HL-60 (cell line): Measurements from ENCODE around the gene SLC4A5.

Experiments
- DNase-seq, 2 experiments: peaks; one replicate each; pipeline ENCODE4 v3.0.0-alpha.2; 2010 to 2020; ENCODE audit warnings: low read depth in 1 of 2, low spot score in 1 of 2
- H3K27ac ChIP-seq: fragments of 250-450 bp; sonication (Bioruptor Pico); replicated peaks from 2 replicates; pipeline ENCODE4 v1.5.1; 2020; ENCODE audit warnings: mild to moderate bottlenecking, moderate library complexity
- H3K27me3 ChIP-seq: fragments of 250-450 bp; sonication (Bioruptor Pico); 2 replicates; pipeline ENCODE4 v1.5.1; 2021; ENCODE audit warnings: mild to moderate bottlenecking, moderate library complexity; ENCODE audit not compliant: insufficient read depth, poor library complexity, severe bottlenecking
- H3K4me3 ChIP-seq: replicated peaks from 2 replicates; pipeline ENCODE4 v1.5.1; 2011; ENCODE audit warnings: mild to moderate bottlenecking, control low read depth, low read length; ENCODE audit not compliant: insufficient read depth
- GABPA ChIP-seq: IDR thresholded peaks from 2 replicates; pipeline ENCODE4 v1.6.1; 2012; ENCODE audit warnings: low read depth
- POLR2AphosphoS5 ChIP-seq: IDR thresholded peaks from 2 replicates; pipeline ENCODE4 v1.6.1; 2012; ENCODE audit warnings: low read depth
- REST ChIP-seq: IDR thresholded peaks from 2 replicates; pipeline ENCODE4 v1.6.1; 2012; ENCODE audit warnings: low read depth; ENCODE audit not compliant: insufficient replicate concordance
- SPI1 ChIP-seq: IDR thresholded peaks from 2 replicates; pipeline ENCODE4 v1.6.1; 2012; ENCODE audit warnings: low read depth, mild to moderate bottlenecking, borderline replicate concordance
- TF ChIP-seq, protein P1 (sequence below): IDR thresholded peaks from one replicate; pipeline ENCODE4 v1.5.1; 2011; ENCODE audit warnings: low read length, control low read depth, inconsistent platforms; ENCODE audit not compliant: insufficient read depth

SLC4A5 gene

GRCh38 chr2:74332550-74333174 is 10.6 kb downstream of the SLC4A5 start:
- Histone ChIP-seq H3K27me3 (no peaks in the 10 kb centered on the region), H3K4me3 (no peak overlapping the region), H3K27ac (no peak overlapping the region)
- DNase-seq: no peak
- TF ChIP-seq, protein P1, sequence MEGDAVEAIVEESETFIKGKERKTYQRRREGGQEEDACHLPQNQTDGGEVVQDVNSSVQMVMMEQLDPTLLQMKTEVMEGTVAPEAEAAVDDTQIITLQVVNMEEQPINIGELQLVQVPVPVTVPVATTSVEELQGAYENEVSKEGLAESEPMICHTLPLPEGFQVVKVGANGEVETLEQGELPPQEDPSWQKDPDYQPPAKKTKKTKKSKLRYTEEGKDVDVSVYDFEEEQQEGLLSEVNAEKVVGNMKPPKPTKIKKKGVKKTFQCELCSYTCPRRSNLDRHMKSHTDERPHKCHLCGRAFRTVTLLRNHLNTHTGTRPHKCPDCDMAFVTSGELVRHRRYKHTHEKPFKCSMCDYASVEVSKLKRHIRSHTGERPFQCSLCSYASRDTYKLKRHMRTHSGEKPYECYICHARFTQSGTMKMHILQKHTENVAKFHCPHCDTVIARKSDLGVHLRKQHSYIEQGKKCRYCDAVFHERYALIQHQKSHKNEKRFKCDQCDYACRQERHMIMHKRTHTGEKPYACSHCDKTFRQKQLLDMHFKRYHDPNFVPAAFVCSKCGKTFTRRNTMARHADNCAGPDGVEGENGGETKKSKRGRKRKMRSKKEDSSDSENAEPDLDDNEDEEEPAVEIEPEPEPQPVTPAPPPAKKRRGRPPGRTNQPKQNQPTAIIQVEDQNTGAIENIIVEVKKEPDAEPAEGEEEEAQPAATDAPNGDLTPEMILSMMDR: no peak
- no peak for TF ChIP-seq REST

- Histone ChIP-seq H3K27ac (no peak overlapping the region), H3K4me3 (no peak overlapping the region), H3K27me3 (peaks cover 3% of the 10 kb centered on the region)
- DNase-seq: no peak
- TF ChIP-seq GABPA: no peak
- TF ChIP-seq, protein P1: no peak
- TF ChIP-seq POLR2AphosphoS5: no peak
- TF ChIP-seq SPI1: no peak
- TF ChIP-seq REST: no peak
Observed at GRCh38 chr2:74328573-74328972, 14.6 kb downstream of the SLC4A5 start.

DNA sequence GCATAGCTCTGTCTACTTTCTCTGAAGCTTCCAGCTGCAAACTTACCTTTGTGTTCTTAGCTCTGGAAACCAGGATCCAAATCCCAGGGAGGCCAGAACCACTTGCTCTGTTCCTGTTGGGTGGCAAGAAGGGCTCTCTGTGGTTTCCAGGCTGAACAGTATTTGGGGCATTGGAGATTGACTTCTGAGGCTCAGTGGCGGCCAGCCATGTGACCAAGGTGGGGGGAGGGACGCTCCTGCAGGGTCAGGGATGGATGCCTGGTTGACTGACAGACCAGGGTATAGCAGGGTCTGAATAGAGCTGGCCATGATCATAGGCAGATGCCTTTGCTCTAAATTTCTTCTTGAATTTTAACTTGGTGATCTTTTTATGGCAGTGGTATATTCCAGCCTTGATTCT is 15.1 kb downstream of the SLC4A5 start:
- no peak for DNase-seq
- Histone ChIP-seq H3K4me3 (no peak overlapping the region), H3K27ac (no peak overlapping the region), H3K27me3 (peaks cover 3% of the 10 kb centered on the region)
- TF ChIP-seq POLR2AphosphoS5: no peak

DNA sequence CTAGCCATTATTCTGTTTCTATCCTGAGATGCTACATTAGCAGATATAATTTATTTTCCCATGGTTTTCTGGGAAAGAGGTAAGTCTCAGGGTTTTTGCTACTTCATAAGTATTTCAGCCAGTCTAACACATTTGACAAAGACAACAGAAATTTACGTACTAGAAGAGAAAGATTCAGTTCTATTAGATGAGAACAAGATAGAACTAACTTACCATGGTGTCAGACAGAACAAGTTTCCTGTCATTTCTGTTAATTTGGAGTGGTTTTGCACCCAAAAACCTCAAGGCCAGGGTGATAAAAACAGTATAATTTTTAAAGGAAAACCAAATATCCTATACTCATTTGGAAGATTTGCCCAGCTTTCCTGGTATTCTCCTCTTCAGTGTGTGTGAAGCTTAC is 15.6 kb downstream of the SLC4A5 start:
- TF ChIP-seq REST: no peak
- TF ChIP-seq, protein P1: no peak
- no peak for TF ChIP-seq SPI1
- TF ChIP-seq POLR2AphosphoS5: no peak
- no peak for TF ChIP-seq GABPA
- Histone ChIP-seq H3K27ac (no peak overlapping the region), H3K4me3 (no peak overlapping the region), H3K27me3 (peaks cover 3% of the 10 kb centered on the region)
- DNase-seq: no peak
